ENCODE data around the gene SMG5.

Gene SMG5

GRCh38 chr1:156244126-156244525 is 38.5 kb downstream of the SMG5 start:
- peaks cover 15% of the 10 kb centered on the region for H3K4me1 ChIP-seq (ENCODE audit: control insufficient read depth, insufficient read depth, low read length)
- no peak overlapping the region for H3K27ac ChIP-seq (ENCODE audit: low read depth, low read length)

GRCh38 chr1:156242738-156243137 is 39.9 kb downstream of the SMG5 start:
- Histone ChIP-seq H3K36me3 (ENCODE audit: control insufficient read depth, insufficient read depth, low read length) (peaks cover 23% of the 10 kb centered on the region), H3K4me1 (ENCODE audit: control insufficient read depth, insufficient read depth, low read length) (peaks cover 14% of the 10 kb centered on the region), H3K4me3 (ENCODE audit: low read depth, low read length) (no peak overlapping the region), H3K27me3 (ENCODE audit: control insufficient read depth, insufficient read depth, low read length) (peaks cover 8% of the 10 kb centered on the region), H3K9ac (ENCODE audit: low read depth, low read length) (no peak overlapping the region), H3K27ac (ENCODE audit: low read depth, low read length) (no peak overlapping the region), H3K9me3 (ENCODE audit: control insufficient read depth, insufficient read depth, low read length) (no peaks in the 10 kb centered on the region)

More at GRCh38 chr1:156244126-156244525, 38.5 kb downstream of the SMG5 start:
- Histone ChIP-seq H3K36me3 (ENCODE audit: control insufficient read depth, insufficient read depth, low read length) (peaks cover 12% of the 10 kb centered on the region), H3K27me3 (ENCODE audit: control insufficient read depth, insufficient read depth, low read length) (peaks cover 8% of the 10 kb centered on the region), H3K9ac (ENCODE audit: low read depth, low read length) (no peak overlapping the region), H3K4me3 (ENCODE audit: low read depth, low read length) (no peak overlapping the region), H3K9me3 (ENCODE audit: control insufficient read depth, insufficient read depth, low read length) (no peaks in the 10 kb centered on the region)

- Histone ChIP-seq H3K4me3 (ENCODE audit: low read depth, low read length) (no peak within 1 kb of the TSS), H3K27me3 (ENCODE audit: control insufficient read depth, insufficient read depth, low read length) (peaks cover 8% of the 10 kb centered on the region), H3K4me1 (ENCODE audit: control insufficient read depth, insufficient read depth, low read length) (peaks cover 10% of the 10 kb centered on the region), H3K9me3 (ENCODE audit: control insufficient read depth, insufficient read depth, low read length) (no peaks in the 10 kb centered on the region), H3K27ac (ENCODE audit: low read depth, low read length) (peak within 1 kb of the TSS; percentile 2), H3K9ac (ENCODE audit: low read depth, low read length) (no peak within 1 kb of the TSS), H3K36me3 (ENCODE audit: control insufficient read depth, insufficient read depth, low read length) (peaks cover 29% of the 10 kb centered on the region)
Observed at GRCh38 chr1:156241926-156242325, 40.7 kb downstream of the SMG5 start, which contains the start of gene BGLAP. Gene BGLAP, plus strand, starts transcription at chr1:156242184. Its CDS starts 48 bp downstream, at chr1:156242232.

- H3K9me3 ChIP-seq (ENCODE audit: control insufficient read depth, insufficient read depth, low read length) = no peaks in the 10 kb centered on the region
- H3K4me1 ChIP-seq (ENCODE audit: control insufficient read depth, insufficient read depth, low read length) = peaks cover 10% of the 10 kb centered on the region
- H3K27me3 ChIP-seq (ENCODE audit: control insufficient read depth, insufficient read depth, low read length) = peaks cover 8% of the 10 kb centered on the region
- peak overlapping the region; percentile 2 for H3K27ac ChIP-seq (ENCODE audit: low read depth, low read length)
- no peak overlapping the region for H3K4me3 ChIP-seq (ENCODE audit: low read depth, low read length)
- H3K9ac ChIP-seq (ENCODE audit: low read depth, low read length) = no peak overlapping the region
- peaks cover 35% of the 10 kb centered on the region for H3K36me3 ChIP-seq (ENCODE audit: control insufficient read depth, insufficient read depth, low read length)
Observed at GRCh38 chr1:156241311-156241811, 41.3 kb downstream of the SMG5 start.

GRCh38 chr1:156238248-156238647 is 44.4 kb downstream of the SMG5 start:
- H3K27me3 ChIP-seq (ENCODE audit: control insufficient read depth, insufficient read depth, low read length) = no peaks in the 10 kb centered on the region
- no peak overlapping the region for H3K9ac ChIP-seq (ENCODE audit: low read depth, low read length)
- H3K27ac ChIP-seq (ENCODE audit: low read depth, low read length) = no peak overlapping the region
- H3K9me3 ChIP-seq (ENCODE audit: control insufficient read depth, insufficient read depth, low read length) = no peaks in the 10 kb centered on the region
- H3K36me3 ChIP-seq (ENCODE audit: control insufficient read depth, insufficient read depth, low read length) = peaks cover 54% of the 10 kb centered on the region
- H3K4me3 ChIP-seq (ENCODE audit: low read depth, low read length) = no peak overlapping the region
- no peaks in the 10 kb centered on the region for H3K4me1 ChIP-seq (ENCODE audit: control insufficient read depth, insufficient read depth, low read length)

- no peaks in the 10 kb centered on the region for H3K27me3 ChIP-seq (ENCODE audit: control insufficient read depth, insufficient read depth, low read length)
- H3K36me3 ChIP-seq (ENCODE audit: control insufficient read depth, insufficient read depth, low read length) = peaks cover 56% of the 10 kb centered on the region
- no peaks in the 10 kb centered on the region for H3K4me1 ChIP-seq (ENCODE audit: control insufficient read depth, insufficient read depth, low read length)
- H3K9ac ChIP-seq (ENCODE audit: low read depth, low read length) = no peak overlapping the region
- H3K27ac ChIP-seq (ENCODE audit: low read depth, low read length) = no peak overlapping the region
- H3K9me3 ChIP-seq (ENCODE audit: control insufficient read depth, insufficient read depth, low read length) = no peaks in the 10 kb centered on the region
- H3K4me3 ChIP-seq (ENCODE audit: low read depth, low read length) = no peak overlapping the region
Observed at GRCh38 chr1:156236164-156236563, 46.5 kb downstream of the SMG5 start.

GRCh38 chr1:156233426-156234127 is 49.0 kb downstream of the SMG5 start:
- no peak overlapping the region for H3K9ac ChIP-seq (ENCODE audit: low read depth, low read length)
- H3K36me3 ChIP-seq (ENCODE audit: control insufficient read depth, insufficient read depth, low read length) = peaks cover 51% of the 10 kb centered on the region
- H3K27ac ChIP-seq (ENCODE audit: low read depth, low read length) = no peak overlapping the region
- no peak overlapping the region for H3K4me3 ChIP-seq (ENCODE audit: low read depth, low read length)
- no peaks in the 10 kb centered on the region for H3K4me1 ChIP-seq (ENCODE audit: control insufficient read depth, insufficient read depth, low read length)
- H3K9me3 ChIP-seq (ENCODE audit: control insufficient read depth, insufficient read depth, low read length) = no peaks in the 10 kb centered on the region
- H3K27me3 ChIP-seq (ENCODE audit: control insufficient read depth, insufficient read depth, low read length) = no peaks in the 10 kb centered on the region

GRCh38 chr1:156232201-156232894 is 50.3 kb downstream of the SMG5 start:
- H3K36me3 ChIP-seq (ENCODE audit: control insufficient read depth, insufficient read depth, low read length) = peaks cover 45% of the 10 kb centered on the region
- H3K4me1 ChIP-seq (ENCODE audit: control insufficient read depth, insufficient read depth, low read length) = no peaks in the 10 kb centered on the region
- H3K9me3 ChIP-seq (ENCODE audit: control insufficient read depth, insufficient read depth, low read length) = no peaks in the 10 kb centered on the region
- H3K27me3 ChIP-seq (ENCODE audit: control insufficient read depth, insufficient read depth, low read length) = no peaks in the 10 kb centered on the region
- H3K4me3 ChIP-seq (ENCODE audit: low read depth, low read length) = no peak overlapping the region
- H3K27ac ChIP-seq (ENCODE audit: low read depth, low read length) = no peak overlapping the region
- no peak overlapping the region for H3K9ac ChIP-seq (ENCODE audit: low read depth, low read length)

- no peak overlapping the region for H3K4me3 ChIP-seq (ENCODE audit: low read depth, low read length)
- H3K4me1 ChIP-seq (ENCODE audit: control insufficient read depth, insufficient read depth, low read length) = no peaks in the 10 kb centered on the region
- no peak overlapping the region for H3K27ac ChIP-seq (ENCODE audit: low read depth, low read length)
- H3K36me3 ChIP-seq (ENCODE audit: control insufficient read depth, insufficient read depth, low read length) = peaks cover 38% of the 10 kb centered on the region
- H3K27me3 ChIP-seq (ENCODE audit: control insufficient read depth, insufficient read depth, low read length) = no peaks in the 10 kb centered on the region
- no peak overlapping the region for H3K9ac ChIP-seq (ENCODE audit: low read depth, low read length)
- H3K9me3 ChIP-seq (ENCODE audit: control insufficient read depth, insufficient read depth, low read length) = no peaks in the 10 kb centered on the region
Observed at GRCh38 chr1:156230473-156230837, 52.2 kb downstream of the SMG5 start.

- Histone ChIP-seq H3K36me3 (ENCODE audit: control insufficient read depth, insufficient read depth, low read length) (peaks cover 38% of the 10 kb centered on the region), H3K27ac (ENCODE audit: low read depth, low read length) (no peak overlapping the region), H3K9ac (ENCODE audit: low read depth, low read length) (no peak overlapping the region), H3K27me3 (ENCODE audit: control insufficient read depth, insufficient read depth, low read length) (no peaks in the 10 kb centered on the region), H3K4me3 (ENCODE audit: low read depth, low read length) (no peak overlapping the region), H3K9me3 (ENCODE audit: control insufficient read depth, insufficient read depth, low read length) (no peaks in the 10 kb centered on the region), H3K4me1 (ENCODE audit: control insufficient read depth, insufficient read depth, low read length) (no peaks in the 10 kb centered on the region)
Observed at GRCh38 chr1:156229809-156230472, 52.7 kb downstream of the SMG5 start.

- no peak overlapping the region for H3K27ac ChIP-seq (ENCODE audit: low read depth, low read length)
Observed at GRCh38 chr1:156228501-156228900, 54.1 kb downstream of the SMG5 start.

More at GRCh38 chr1:156228501-156228900, 54.1 kb downstream of the SMG5 start:
- no peaks in the 10 kb centered on the region for H3K9me3 ChIP-seq (ENCODE audit: control insufficient read depth, insufficient read depth, low read length)
- H3K9ac ChIP-seq (ENCODE audit: low read depth, low read length) = no peak overlapping the region
- H3K4me1 ChIP-seq (ENCODE audit: control insufficient read depth, insufficient read depth, low read length) = no peaks in the 10 kb centered on the region
- H3K4me3 ChIP-seq (ENCODE audit: low read depth, low read length) = no peak overlapping the region
- peaks cover 37% of the 10 kb centered on the region for H3K36me3 ChIP-seq (ENCODE audit: control insufficient read depth, insufficient read depth, low read length)
- no peaks in the 10 kb centered on the region for H3K27me3 ChIP-seq (ENCODE audit: control insufficient read depth, insufficient read depth, low read length)

Measured in HUES48 (cell line).